PC-9 (cell line): ENCODE measurements around the gene PANX1. TPM values are rescaled to one million over a fixed set of nuclear protein-coding genes. Genes with fewer than 3 reads are reported as not detected.
"Not testable (repeated sequence)": the region's sequence is repeated elsewhere in the genome, so short reads cannot be mapped to it uniquely, and the experiment has no call there.

ENCODE experiments used
- BruUV-seq: library from RNA; stranded (reverse); fragments of 400-500 nt; replicated peaks from 2 replicates; lab custom pipeline; 2021; lab: Mats Ljungman, UMichigan
- CTCF ChIA-PET: fragments of 300-600 bp; sonication (Branson Sonifier 250); formaldehyde crosslinking; loops from one replicate; lab custom pipeline; 2022; ENCODE audit warnings: antibody characterized with exemption; lab: Charles Lee
- POLR2A ChIA-PET: fragments of 300-600 bp; sonication (Branson Sonifier 250); formaldehyde crosslinking; loops from one replicate; lab custom pipeline; 2022; ENCODE audit warnings: antibody characterized with exemption; ENCODE audit not compliant: unreplicated experiment; lab: Charles Lee
- DNase-seq, 2 experiments: peaks; one replicate each; pipeline versions ENCODE4 v3.0.0 to v3.0.0-alpha.2; 2015 to 2022; ENCODE audit warnings: mixed read lengths in 1 of 2
- H2AFZ ChIP-seq: fragments of 200-600 bp; sonication (generic); 2 replicates; pipeline ENCODE4 v1.8.1; 2017; ENCODE audit warnings: antibody characterized with exemption
- H3F3A ChIP-seq: fragments of 200-600 bp; sonication (generic); 2 replicates; pipeline ENCODE4 v1.8.1; 2017; ENCODE audit warnings: antibody characterized with exemption, mild to moderate bottlenecking, low read depth; ENCODE audit not compliant: insufficient read depth
- H3K27ac ChIP-seq: fragments of 200-600 bp; sonication (generic); 2 replicates; pipeline ENCODE4 v1.6.1; 2016; ENCODE audit warnings: mixed run types
- H3K27me3 ChIP-seq: fragments of 200-600 bp; sonication (generic); 2 replicates; pipeline ENCODE4 v1.6.1; 2016; ENCODE audit warnings: low read depth, mixed run types; ENCODE audit not compliant: insufficient read depth
- H3K36me3 ChIP-seq: fragments of 200-600 bp; sonication (generic); 2 replicates; pipeline ENCODE4 v1.6.1; 2016; ENCODE audit warnings: low read depth, mixed run types
- H3K4me1 ChIP-seq: fragments of 200-600 bp; sonication (generic); replicated peaks from 2 replicates; pipeline ENCODE4 v1.6.1; 2016; ENCODE audit warnings: mixed run types; ENCODE audit not compliant: insufficient read depth
- H3K4me2 ChIP-seq: fragments of 200-600 bp; sonication (generic); 2 replicates; pipeline ENCODE4 v1.6.1; 2017; ENCODE audit warnings: mixed run types
- H3K4me3 ChIP-seq: fragments of 200-600 bp; sonication (generic); 2 replicates; pipeline ENCODE4 v1.6.1; 2016; ENCODE audit warnings: mixed run types
- H3K79me2 ChIP-seq: fragments of 200-600 bp; sonication (generic); 2 replicates; pipeline ENCODE4 v1.6.1; 2017; ENCODE audit warnings: low read depth, mixed run types
- H3K9me2 ChIP-seq: fragments of 200-600 bp; sonication (generic); 2 replicates; pipeline ENCODE4 v1.8.1; 2017; ENCODE audit warnings: mild to moderate bottlenecking; ENCODE audit not compliant: insufficient read depth
- H3K9me3 ChIP-seq: fragments of 200-600 bp; sonication (generic); 2 replicates; pipeline ENCODE4 v1.8.1; 2016; ENCODE audit warnings: low read depth; ENCODE audit not compliant: insufficient read depth
- H4K20me1 ChIP-seq: fragments of 200-600 bp; sonication (generic); 2 replicates; pipeline ENCODE4 v1.8.1; 2017; ENCODE audit not compliant: insufficient read depth
- EZH2 ChIP-seq: fragments of 200-600 bp; sonication (generic); IDR thresholded peaks from 2 replicates; pipeline ENCODE4 v1.8.0; 2017; ENCODE audit warnings: antibody characterized with exemption, low read depth
- intact Hi-C: fragments of 100-400 bp; cut with micrococcal nuclease; formaldehyde crosslinking; loops from one replicate; pipeline ENCODE4 v1.10.0; 2022; ENCODE audit not compliant: unreplicated experiment
- total RNA-seq: library from RNA; stranded (reverse); gene quantifications from 2 replicates; pipeline ENCODE4 v1.2.3, GENCODE V29; 2021
- TF ChIP-seq, protein P1 (sequence below): fragments of 200-600 bp; sonication (generic); conservative IDR thresholded peaks from 2 replicates; pipeline ENCODE4 v1.6.1; 2017; ENCODE audit warnings: mixed run types, antibody characterized with exemption, mild to moderate bottlenecking, moderate library complexity

Gene PANX1
- total RNA-seq, 1 experiment from 2014 or later = 12.6 TPM

DNA sequence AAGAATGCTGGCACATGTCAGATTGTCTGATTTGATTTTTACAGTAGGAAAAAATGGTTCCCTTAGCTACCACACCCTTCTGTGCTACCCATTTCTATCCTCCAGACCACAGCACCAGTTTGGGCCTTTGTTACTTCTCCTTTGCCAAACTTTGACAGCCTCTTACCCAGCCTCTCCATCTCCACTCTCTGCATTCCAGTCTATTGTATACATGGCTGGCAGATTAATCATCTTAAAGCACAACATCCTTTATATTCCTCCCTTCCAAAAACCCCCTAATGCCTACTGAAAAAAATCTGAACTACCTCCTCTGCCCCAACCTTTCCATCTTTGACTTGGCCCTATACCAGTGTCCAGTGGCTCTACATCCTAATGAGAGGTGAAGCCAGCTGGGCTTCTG is 10.8 kb upstream of the PANX1 start:
- no peak overlapping the region for H3K4me2 ChIP-seq
- H3K9me2 ChIP-seq = no peaks in the 10 kb centered on the region
- CTCF ChIA-PET = no interaction called here
- BruUV-seq = no TSS peak
- H3K27me3 ChIP-seq = no peaks in the 10 kb centered on the region
- no peak for TF ChIP-seq EZH2
- TF ChIP-seq, protein P1, sequence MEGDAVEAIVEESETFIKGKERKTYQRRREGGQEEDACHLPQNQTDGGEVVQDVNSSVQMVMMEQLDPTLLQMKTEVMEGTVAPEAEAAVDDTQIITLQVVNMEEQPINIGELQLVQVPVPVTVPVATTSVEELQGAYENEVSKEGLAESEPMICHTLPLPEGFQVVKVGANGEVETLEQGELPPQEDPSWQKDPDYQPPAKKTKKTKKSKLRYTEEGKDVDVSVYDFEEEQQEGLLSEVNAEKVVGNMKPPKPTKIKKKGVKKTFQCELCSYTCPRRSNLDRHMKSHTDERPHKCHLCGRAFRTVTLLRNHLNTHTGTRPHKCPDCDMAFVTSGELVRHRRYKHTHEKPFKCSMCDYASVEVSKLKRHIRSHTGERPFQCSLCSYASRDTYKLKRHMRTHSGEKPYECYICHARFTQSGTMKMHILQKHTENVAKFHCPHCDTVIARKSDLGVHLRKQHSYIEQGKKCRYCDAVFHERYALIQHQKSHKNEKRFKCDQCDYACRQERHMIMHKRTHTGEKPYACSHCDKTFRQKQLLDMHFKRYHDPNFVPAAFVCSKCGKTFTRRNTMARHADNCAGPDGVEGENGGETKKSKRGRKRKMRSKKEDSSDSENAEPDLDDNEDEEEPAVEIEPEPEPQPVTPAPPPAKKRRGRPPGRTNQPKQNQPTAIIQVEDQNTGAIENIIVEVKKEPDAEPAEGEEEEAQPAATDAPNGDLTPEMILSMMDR = no peak
- H3K36me3 ChIP-seq = no peaks in the 10 kb centered on the region
- H2AFZ ChIP-seq = no peak overlapping the region
- no peaks in the 10 kb centered on the region for H3K79me2 ChIP-seq
- H3K4me1 ChIP-seq = peaks cover 12% of the 10 kb centered on the region
- H4K20me1 ChIP-seq = no peaks in the 10 kb centered on the region
- POLR2A ChIA-PET = no interaction called here
- no peak overlapping the region for H3K4me3 ChIP-seq
- no peak for DNase-seq
- intact Hi-C loops = no loop called here
- no peaks in the 10 kb centered on the region for H3F3A ChIP-seq
- H3K27ac ChIP-seq = no peak overlapping the region
- no peaks in the 10 kb centered on the region for H3K9me3 ChIP-seq

- DNase-seq, H3K79me2 ChIP-seq, H3K4me3 ChIP-seq, H2AFZ ChIP-seq, H3F3A ChIP-seq, H3K9me3 ChIP-seq, H4K20me1 ChIP-seq, H3K27me3 ChIP-seq, H3K4me2 ChIP-seq, CTCF ChIA-PET, H3K27ac ChIP-seq, H3K9me2 ChIP-seq, intact Hi-C loops, BruUV-seq, POLR2A ChIA-PET, H3K36me3 ChIP-seq: not testable (repeated sequence)
- H3K4me1 ChIP-seq = peaks cover 12% of the 10 kb centered on the region
Observed at GRCh38 chr11:94119676-94120075, 9.0 kb upstream of the PANX1 start.

GRCh38 chr11:94120516-94120915 is 8.1 kb upstream of the PANX1 start:
- H3K9me2 ChIP-seq, H3K36me3 ChIP-seq, H3K27ac ChIP-seq, CTCF ChIA-PET, H3K9me3 ChIP-seq, H3F3A ChIP-seq, H3K4me3 ChIP-seq, intact Hi-C loops, H3K79me2 ChIP-seq, H2AFZ ChIP-seq, H3K4me2 ChIP-seq, DNase-seq, POLR2A ChIA-PET, H4K20me1 ChIP-seq, H3K27me3 ChIP-seq, BruUV-seq: not testable (repeated sequence)
- H3K4me1 ChIP-seq = peaks cover 12% of the 10 kb centered on the region

DNA sequence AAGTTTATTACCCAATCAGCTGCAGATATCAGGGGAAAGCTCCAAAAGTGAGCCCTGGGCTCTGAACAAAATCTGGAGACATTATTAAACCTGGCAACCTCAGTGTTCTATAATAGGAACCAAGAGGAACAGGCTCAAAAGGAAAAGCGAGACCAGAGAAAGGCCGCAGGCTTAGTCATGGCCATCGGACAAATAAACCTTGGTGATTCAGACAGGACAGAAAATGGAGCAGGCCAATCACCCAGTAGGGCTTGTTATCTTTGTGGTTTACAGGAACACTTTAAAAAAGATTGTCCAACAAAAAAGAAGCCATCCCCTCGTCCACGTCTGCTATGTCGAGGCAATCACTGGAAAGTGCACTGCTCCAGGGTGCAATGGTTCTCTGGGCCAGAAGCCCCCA is 7.7 kb upstream of the PANX1 start:
- H3K27ac ChIP-seq = no peak overlapping the region
- no peaks in the 10 kb centered on the region for H3K9me2 ChIP-seq
- H3K9me3 ChIP-seq = no peaks in the 10 kb centered on the region
- H3K4me2 ChIP-seq = no peak overlapping the region
- H3K4me1 ChIP-seq = peaks cover 9% of the 10 kb centered on the region
- no peaks in the 10 kb centered on the region for H3K27me3 ChIP-seq
- no peaks in the 10 kb centered on the region for H4K20me1 ChIP-seq
- H2AFZ ChIP-seq = no peak overlapping the region
- BruUV-seq = no TSS peak
- intact Hi-C loops = no loop called here
- H3K79me2 ChIP-seq = no peaks in the 10 kb centered on the region
- CTCF ChIA-PET = no interaction called here
- no peak for DNase-seq
- no peak for TF ChIP-seq EZH2
- TF ChIP-seq, protein P1 = no peak
- no peaks in the 10 kb centered on the region for H3F3A ChIP-seq
- H3K36me3 ChIP-seq = no peaks in the 10 kb centered on the region
- H3K4me3 ChIP-seq = no peak overlapping the region
- POLR2A ChIA-PET = no interaction called here
